IMR-90 (cell line): ENCODE data around the gene MSI2. TPM values are rescaled to one million over a fixed set of nuclear protein-coding genes. Genes with fewer than 3 reads are reported as not detected.

ENCODE experiments used
- ATAC-seq: fragments of 200-7000 bp; cut with Tn5 transposase; 2 replicates; pipeline ENCODE4 v1.9.1; 2020; ENCODE audit warnings: low read depth, mild to moderate bottlenecking, moderate library complexity
- BruUV-seq: library from RNA; stranded (reverse); fragments of 400-500 nt; replicated peaks from 2 replicates; lab custom pipeline; 2021; lab: Mats Ljungman, UMichigan
- CTCF ChIA-PET: fragments of 300-600 bp; formaldehyde crosslinking; extraction: SDS; loops from one replicate; lab custom pipeline; 2021; ENCODE audit warnings: antibody characterized with exemption; lab: Yijun Ruan, JAX
- POLR2A ChIA-PET: fragments of 300-600 bp; sonication (Branson Sonifier 250); formaldehyde crosslinking; loops from one replicate; lab custom pipeline; 2022; ENCODE audit warnings: antibody characterized with exemption; ENCODE audit not compliant: unreplicated experiment; lab: Charles Lee
- DNase-seq: peaks from one replicate; pipeline ENCODE4 v3.0.0; 2013
- H2AFZ ChIP-seq: replicated peaks from 2 replicates; pipeline ENCODE3; 2013; ENCODE audit warnings: low read length, mild to moderate bottlenecking; ENCODE audit not compliant: poor library complexity
- H2AK5ac ChIP-seq: 2 replicates; pipeline ENCODE4 v1.6.1; 2013; ENCODE audit warnings: low read depth, low read length, inconsistent platforms
- H2AK9ac ChIP-seq: replicated peaks from 2 replicates; pipeline ENCODE3; 2013; ENCODE audit warnings: mild to moderate bottlenecking, low read depth, low read length, moderate library complexity; ENCODE audit not compliant: poor library complexity
- H2BK120ac ChIP-seq: 2 replicates; pipeline ENCODE4 v1.6.1; 2013; ENCODE audit warnings: low read depth, low read length, inconsistent platforms
- H2BK15ac ChIP-seq: 3 replicates; pipeline ENCODE4 v1.6.1; 2013; ENCODE audit warnings: low read depth, low read length, inconsistent platforms
- H2BK20ac ChIP-seq: 2 replicates; pipeline ENCODE4 v1.6.1; 2013; ENCODE audit warnings: low read depth, mild to moderate bottlenecking, inconsistent platforms, low read length, moderate library complexity
- H2BK5ac ChIP-seq: 2 replicates; pipeline ENCODE4 v1.6.1; 2013; ENCODE audit warnings: mild to moderate bottlenecking, low read depth, low read length, inconsistent platforms; ENCODE audit not compliant: poor library complexity, severe bottlenecking
- H3K14ac ChIP-seq: replicated peaks from 2 replicates; pipeline ENCODE4 v1.6.1; 2013; ENCODE audit warnings: low read depth, low read length, inconsistent platforms
- H3K18ac ChIP-seq: 2 replicates; pipeline ENCODE4 v1.6.1; 2013; ENCODE audit warnings: low read depth, low read length, control low read depth
- H3K23ac ChIP-seq: 2 replicates; pipeline ENCODE4 v1.6.1; 2013; ENCODE audit warnings: low read depth, low read length, inconsistent platforms
- H3K27ac ChIP-seq: 2 replicates; pipeline ENCODE4 v1.5.1; 2013; ENCODE audit warnings: mild to moderate bottlenecking, control low read depth, low read length; ENCODE audit not compliant: insufficient read depth
- H3K27me3 ChIP-seq: 2 replicates; pipeline ENCODE4 v1.6.1; 2013; ENCODE audit warnings: low read length; ENCODE audit not compliant: control insufficient read depth, insufficient read depth
- H3K36me3 ChIP-seq: 2 replicates; pipeline ENCODE4 v1.6.1; 2013; ENCODE audit warnings: low read length, mixed read lengths; ENCODE audit not compliant: control insufficient read depth, insufficient read depth
- H3K4ac ChIP-seq: 2 replicates; pipeline ENCODE4 v1.6.1; 2013; ENCODE audit warnings: low read depth, low read length, inconsistent platforms
- H3K4me1 ChIP-seq: 2 replicates; pipeline ENCODE4 v1.6.1; 2013; ENCODE audit warnings: low read length, mixed read lengths; ENCODE audit not compliant: control insufficient read depth, insufficient read depth
- H3K4me2 ChIP-seq: 2 replicates; pipeline ENCODE4 v1.6.1; 2013; ENCODE audit warnings: low read depth, mild to moderate bottlenecking, control low read depth, low read length, moderate library complexity
- H3K4me3 ChIP-seq: 2 replicates; pipeline ENCODE4 v1.5.1; 2013; ENCODE audit warnings: low read depth, mild to moderate bottlenecking, control low read depth, low read length, moderate library complexity; ENCODE audit not compliant: insufficient read depth
- H3K56ac ChIP-seq: 2 replicates; pipeline ENCODE4 v1.6.1; 2013; ENCODE audit warnings: low read length, inconsistent platforms; ENCODE audit not compliant: insufficient read depth; ENCODE audit errors: extremely low read depth
- H3K79me1 ChIP-seq, 2 experiments: 2 replicates each; pipeline ENCODE4 v1.6.1; 2013; ENCODE audit warnings: low read length in 2 of 2, inconsistent platforms in 1 of 2, low read depth in 1 of 2
- H3K9ac ChIP-seq: 2 replicates; pipeline ENCODE4 v1.6.1; 2013; ENCODE audit warnings: low read depth, low read length, control low read depth
- H3K9me1 ChIP-seq: 2 replicates; pipeline ENCODE4 v1.6.1; 2013; ENCODE audit warnings: low read length, inconsistent platforms; ENCODE audit not compliant: insufficient read depth
- H3K9me3 ChIP-seq: 2 replicates; pipeline ENCODE4 v1.6.1; 2013; ENCODE audit warnings: low read length; ENCODE audit not compliant: control insufficient read depth, insufficient read depth
- H4K20me1 ChIP-seq: 2 replicates; pipeline ENCODE4 v1.6.1; 2013; ENCODE audit warnings: low read length, inconsistent platforms; ENCODE audit not compliant: insufficient read depth
- H4K5ac ChIP-seq: 2 replicates; pipeline ENCODE4 v1.6.1; 2013; ENCODE audit warnings: mild to moderate bottlenecking, low read depth, low read length, control low read depth
- H4K8ac ChIP-seq, 2 experiments: 2 replicates each; pipeline ENCODE4 v1.6.1; 2013; ENCODE audit warnings: low read depth in 2 of 2, low read length in 2 of 2, control low read depth in 1 of 2, inconsistent platforms in 1 of 2
- H4K91ac ChIP-seq: 2 replicates; pipeline ENCODE4 v1.6.1; 2013; ENCODE audit warnings: low read depth, low read length, inconsistent platforms; ENCODE audit not compliant: insufficient read depth
- MAZ ChIP-seq: IDR thresholded peaks from 2 replicates; pipeline ENCODE4 v1.6.1; 2012; ENCODE audit warnings: low read depth, mild to moderate bottlenecking, low read length, improper control_type of control experiment, moderate library complexity, borderline replicate concordance
- RAD21 ChIP-seq: IDR thresholded peaks from 2 replicates; pipeline ENCODE4 v1.6.1; 2012; ENCODE audit warnings: low read length, improper control_type of control experiment
- RCOR1 ChIP-seq: IDR thresholded peaks from 2 replicates; pipeline ENCODE4 v1.6.1; 2012; ENCODE audit warnings: mild to moderate bottlenecking, low read length, improper control_type of control experiment; ENCODE audit not compliant: insufficient replicate concordance
- SMC3 ChIP-seq: fragments of 150-350 bp; IDR thresholded peaks from 2 replicates; pipeline ENCODE4 v1.6.1; 2016; ENCODE audit warnings: low read depth, mild to moderate bottlenecking, antibody characterized with exemption, low read length, moderate library complexity
- WGBS, 2 experiments: methylation state at CpG; one replicate each; pipeline versions ENCODE4 v1.1.5 to v1.1.7; 2013; ENCODE audit warnings: missing lambda C conversion rate in 2 of 2; ENCODE audit not compliant: insufficient read length in 1 of 2; ENCODE audit errors: extremely low coverage in 2 of 2; 5-methylcytosine and 5-hydroxymethylcytosine counted together
- dilution Hi-C: fragments of 300-500 bp; cut with HindIII; formaldehyde crosslinking; loops from one replicate; pipeline ENCODE4 v1.14.3; 2018; ENCODE audit warnings: low sequenced_read_pairs; ENCODE audit not compliant: unreplicated experiment
- in situ Hi-C: fragments of 300-500 bp; cut with MboI; formaldehyde crosslinking; loops from 3 replicates; pipeline ENCODE4 v1.14.3; 2019; ENCODE audit warnings: low sequenced_read_pairs, inconsistent platforms, mixed read lengths
- intact Hi-C: fragments of 100-400 bp; cut with micrococcal nuclease; formaldehyde crosslinking; loops from 2 replicates; pipeline ENCODE4 v1.10.0; 2022
- polyA plus RNA-seq, 3 experiments: library from polyadenylated mRNA; depleted of rRNA; stranded (reverse); fragments of >200 nt; gene quantifications; 2 replicates each; pipeline ENCODE4 v1.2.3, GENCODE V29; 2012; ENCODE audit warnings: low replicate concordance in 1 of 3
- total RNA-seq: library from RNA; depleted of rRNA; stranded (reverse); fragments of >200 nt; gene quantifications from 2 replicates; pipeline ENCODE4 v1.2.3, GENCODE V29; 2012

The MSI2 gene
- total and polyA plus RNA-seq, 2 of the 4 experiments (the other 2 are of a cell fraction): 13.0 to 16.0 TPM

- in situ Hi-C loops: no loop called here
- CTCF ChIA-PET: interaction anchor here (1.1 kb wide), 1 partner anchor 27 kb away, joined by 3 read pairs; no protein-coding TSS in a partner anchor
- no peak overlapping the region for H4K91ac ChIP-seq
Observed at GRCh38 chr17:57649731-57650484, 393.6 kb downstream of the MSI2 start.

More at GRCh38 chr17:57649731-57650484, 393.6 kb downstream of the MSI2 start:
- Histone ChIP-seq H3K4me1 (peaks cover 9% of the 10 kb centered on the region), H2BK120ac (peak overlapping the region; percentile 50), H3K14ac (peak overlapping the region; percentile 10; the same call in 1 of the 2 replicates), H3K23ac (peak overlapping the region; percentile 60; the same call in 1 of the 2 replicates), H3K27me3 (no peaks in the 10 kb centered on the region), H2AK9ac (no peak overlapping the region), H4K20me1 (no peaks in the 10 kb centered on the region), H2BK5ac (peak overlapping the region; percentile 69), H4K5ac (no peak overlapping the region), H2BK15ac (no peak overlapping the region), H4K8ac (peak overlapping the region in 1 of 2 experiments; percentile 47; a peak in 2 of 4 replicates), H3K36me3 (no peaks in the 10 kb centered on the region), H3K27ac (no peak overlapping the region), H3K79me1 (no peaks in the 10 kb centered on the region), H2BK20ac (peak overlapping the region; percentile 42; the same call in 1 of the 2 replicates), H2AFZ (peak overlapping the region; percentile 4), H3K18ac (no peak overlapping the region), H3K9me1 (peaks cover 20% of the 10 kb centered on the region), H2AK5ac (peak overlapping the region; percentile 81; the same call in 1 of the 2 replicates), H3K4ac (peak overlapping the region; percentile 55; the same call in 1 of the 2 replicates), H3K56ac (no peak overlapping the region), H3K4me2 (no peak overlapping the region), H3K9ac (no peak overlapping the region), H3K4me3 (no peak overlapping the region), H3K9me3 (no peaks in the 10 kb centered on the region)
- TF ChIP-seq RAD21 (no peak), MAZ (0 out of 2 replicates have a peak, but pooled peaks have one; percentile 23), SMC3 (no peak), RCOR1 (no peak)
- POLR2A ChIA-PET: no interaction called here
- peak; percentile 70 for ATAC-seq
- peak; percentile 66 for DNase-seq
- dilution Hi-C loops (no loop called here), intact Hi-C loops (no loop called here)
- no CpG with 5 or more reads among the region's 8 CpGs for WGBS, 2 experiments
- BruUV-seq: no TSS peak
